Kidney epithelial cell (primary cell): Measurements from ENCODE around the gene MAML2. TPM values are rescaled to one million over a fixed set of nuclear protein-coding genes. Genes with fewer than 3 reads are reported as not detected.

Experiments
- DNase-seq: peaks from one replicate; pipeline ENCODE4 v3.0.0-alpha.2; 2010; ENCODE audit warnings: low read depth
- H3K27me3 ChIP-seq: 2 replicates; pipeline ENCODE4 v1.6.0; 2011; ENCODE audit warnings: low read length; ENCODE audit not compliant: control insufficient read depth, insufficient read depth
- H3K36me3 ChIP-seq: 2 replicates; pipeline ENCODE4 v1.5.1; 2011; ENCODE audit warnings: low read length; ENCODE audit not compliant: control insufficient read depth, insufficient read depth
- H3K4me3 ChIP-seq: 2 replicates; pipeline ENCODE4 v1.5.1; 2011; ENCODE audit warnings: low read depth, mild to moderate bottlenecking, control low read depth, low read length
- CTCF ChIP-seq: IDR thresholded peaks from 2 replicates; pipeline ENCODE4 v1.5.1; 2011; ENCODE audit warnings: mild to moderate bottlenecking, moderate library complexity, low read length, control low read depth, inconsistent platforms; ENCODE audit not compliant: insufficient read depth, poor library complexity, severe bottlenecking
- total RNA-seq: library from RNA; depleted of rRNA; stranded (reverse); fragments of >200 nt; gene quantifications from 2 replicates; pipeline ENCODE4 v1.2.3, GENCODE V29; 2015

MAML2 gene
- total RNA-seq, 1 donor from 2014 or later: 12.3 TPM

- H3K27me3 ChIP-seq: no peaks in the 10 kb centered on the region
- no peaks in the 10 kb centered on the region for H3K36me3 ChIP-seq
- TF ChIP-seq CTCF: no peak
- H3K4me3 ChIP-seq: no peak overlapping the region
- DNase-seq: no peak
Measured at GRCh38 chr11:96196181-96196662, 146.8 kb downstream of the MAML2 start.

GRCh38 chr11:96195671-96196070 is 147.3 kb downstream of the MAML2 start:
- DNase-seq: no peak
- no peak for TF ChIP-seq CTCF
- no peaks in the 10 kb centered on the region for H3K27me3 ChIP-seq
- no peak overlapping the region for H3K4me3 ChIP-seq
- H3K36me3 ChIP-seq: no peaks in the 10 kb centered on the region

GRCh38 chr11:96194581-96195374 is 148.2 kb downstream of the MAML2 start:
- Histone ChIP-seq H3K27me3 (no peaks in the 10 kb centered on the region), H3K36me3 (no peaks in the 10 kb centered on the region), H3K4me3 (no peak overlapping the region)
- TF ChIP-seq CTCF: no peak
- DNase-seq: no peak

GRCh38 chr11:96193745-96194443 is 149.1 kb downstream of the MAML2 start:
- Histone ChIP-seq H3K36me3 (no peaks in the 10 kb centered on the region), H3K4me3 (no peak overlapping the region), H3K27me3 (no peaks in the 10 kb centered on the region)
- no peak for TF ChIP-seq CTCF
- no peak for DNase-seq

- H3K36me3 ChIP-seq: no peaks in the 10 kb centered on the region
- no peaks in the 10 kb centered on the region for H3K27me3 ChIP-seq
- H3K4me3 ChIP-seq: no peak overlapping the region
- TF ChIP-seq CTCF: no peak
- no peak for DNase-seq
Measured at GRCh38 chr11:96191752-96192151, 151.2 kb downstream of the MAML2 start.
